Fibroblast of the aortic adventitia (primary cell): ENCODE data around the gene CDH5. TPM values are rescaled to one million over a fixed set of nuclear protein-coding genes. Genes with fewer than 3 reads are reported as not detected.
A peak's percentile ranks its signal among the peaks of the same experiment; 100 is the strongest.

ENCODE experiments used
- DNase-seq: peaks from one replicate; pipeline ENCODE4 v3.0.0-alpha.2; 2010; ENCODE audit warnings: low read depth
- H3K4me3 ChIP-seq: 2 replicates; pipeline ENCODE4 v1.5.1; 2011; ENCODE audit warnings: low read depth, mild to moderate bottlenecking, control low read depth, low read length, moderate library complexity
- total RNA-seq: library from RNA; depleted of rRNA; stranded (reverse); fragments of >200 nt; gene quantifications from 2 replicates; pipeline ENCODE4 v1.2.3, GENCODE V29; 2012; ENCODE audit warnings: low replicate concordance
- TF ChIP-seq, protein P1 (sequence below): IDR thresholded peaks from 2 replicates; pipeline ENCODE4 v1.5.1; 2011; ENCODE audit warnings: mild to moderate bottlenecking, low read length, control low read depth, inconsistent platforms; ENCODE audit not compliant: insufficient read depth

The CDH5 gene
- total RNA-seq, 1 donor = 2.9 TPM

GRCh38 chr16:66365651-66366050, 840 bp upstream of the CDH5 start:
- TF ChIP-seq, protein P1, sequence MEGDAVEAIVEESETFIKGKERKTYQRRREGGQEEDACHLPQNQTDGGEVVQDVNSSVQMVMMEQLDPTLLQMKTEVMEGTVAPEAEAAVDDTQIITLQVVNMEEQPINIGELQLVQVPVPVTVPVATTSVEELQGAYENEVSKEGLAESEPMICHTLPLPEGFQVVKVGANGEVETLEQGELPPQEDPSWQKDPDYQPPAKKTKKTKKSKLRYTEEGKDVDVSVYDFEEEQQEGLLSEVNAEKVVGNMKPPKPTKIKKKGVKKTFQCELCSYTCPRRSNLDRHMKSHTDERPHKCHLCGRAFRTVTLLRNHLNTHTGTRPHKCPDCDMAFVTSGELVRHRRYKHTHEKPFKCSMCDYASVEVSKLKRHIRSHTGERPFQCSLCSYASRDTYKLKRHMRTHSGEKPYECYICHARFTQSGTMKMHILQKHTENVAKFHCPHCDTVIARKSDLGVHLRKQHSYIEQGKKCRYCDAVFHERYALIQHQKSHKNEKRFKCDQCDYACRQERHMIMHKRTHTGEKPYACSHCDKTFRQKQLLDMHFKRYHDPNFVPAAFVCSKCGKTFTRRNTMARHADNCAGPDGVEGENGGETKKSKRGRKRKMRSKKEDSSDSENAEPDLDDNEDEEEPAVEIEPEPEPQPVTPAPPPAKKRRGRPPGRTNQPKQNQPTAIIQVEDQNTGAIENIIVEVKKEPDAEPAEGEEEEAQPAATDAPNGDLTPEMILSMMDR = no peak
- peak; percentile 92 for DNase-seq
- H3K4me3 ChIP-seq = no peak overlapping the region

DNA sequence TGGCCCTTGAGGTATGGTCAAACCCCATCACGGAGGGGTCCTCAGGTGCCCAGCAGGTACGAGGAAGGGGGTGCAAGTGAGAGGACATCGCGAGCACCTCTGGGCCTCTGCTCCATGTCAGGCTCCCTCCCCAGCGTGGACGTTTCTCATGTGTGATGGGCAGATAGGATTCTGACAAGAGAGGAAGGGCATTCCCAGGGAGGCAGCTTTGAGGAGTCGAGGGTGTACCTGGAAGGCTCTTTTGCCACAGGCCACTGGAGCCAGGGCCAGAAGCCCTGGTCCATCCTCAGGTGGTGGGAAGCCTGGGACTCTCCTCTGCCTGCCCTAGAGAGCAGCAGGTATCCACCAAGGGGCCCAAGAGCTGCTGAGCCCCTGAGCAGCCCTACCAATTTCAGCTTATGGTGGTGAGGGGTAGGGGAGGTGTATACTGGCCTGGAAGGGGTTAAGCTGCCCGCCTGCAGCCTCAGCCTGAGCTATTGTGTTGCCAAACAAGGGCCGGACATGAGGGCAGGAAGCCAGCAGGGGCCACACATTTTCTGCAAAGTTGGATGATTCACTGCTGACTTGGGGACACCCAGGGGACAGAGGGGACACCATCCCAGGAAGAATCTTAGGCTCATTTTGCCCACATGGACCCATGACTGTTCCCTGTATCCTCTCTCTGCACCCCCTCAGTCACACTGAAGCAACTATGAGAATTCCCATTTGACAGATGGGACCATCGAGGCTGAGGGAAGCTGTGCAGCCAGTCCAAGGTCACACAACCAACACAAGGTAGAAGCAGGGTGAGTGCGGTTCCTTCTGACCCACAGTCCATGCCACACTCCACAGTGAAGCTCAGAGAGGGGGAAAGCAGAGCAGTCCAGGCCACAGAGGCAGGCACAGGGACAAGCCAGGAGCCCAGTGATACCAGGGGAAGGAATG, 1.7 kb downstream of the CDH5 start:
- TF ChIP-seq, protein P1 = no peak
- peak overlapping the region; percentile 9 for H3K4me3 ChIP-seq
- no peak for DNase-seq

- TF ChIP-seq, protein P1 = no peak
- H3K4me3 ChIP-seq = no peak overlapping the region
- DNase-seq = no peak
These were observed 2.6 kb downstream of the CDH5 start for GRCh38 chr16:66369055-66369592.

DNA sequence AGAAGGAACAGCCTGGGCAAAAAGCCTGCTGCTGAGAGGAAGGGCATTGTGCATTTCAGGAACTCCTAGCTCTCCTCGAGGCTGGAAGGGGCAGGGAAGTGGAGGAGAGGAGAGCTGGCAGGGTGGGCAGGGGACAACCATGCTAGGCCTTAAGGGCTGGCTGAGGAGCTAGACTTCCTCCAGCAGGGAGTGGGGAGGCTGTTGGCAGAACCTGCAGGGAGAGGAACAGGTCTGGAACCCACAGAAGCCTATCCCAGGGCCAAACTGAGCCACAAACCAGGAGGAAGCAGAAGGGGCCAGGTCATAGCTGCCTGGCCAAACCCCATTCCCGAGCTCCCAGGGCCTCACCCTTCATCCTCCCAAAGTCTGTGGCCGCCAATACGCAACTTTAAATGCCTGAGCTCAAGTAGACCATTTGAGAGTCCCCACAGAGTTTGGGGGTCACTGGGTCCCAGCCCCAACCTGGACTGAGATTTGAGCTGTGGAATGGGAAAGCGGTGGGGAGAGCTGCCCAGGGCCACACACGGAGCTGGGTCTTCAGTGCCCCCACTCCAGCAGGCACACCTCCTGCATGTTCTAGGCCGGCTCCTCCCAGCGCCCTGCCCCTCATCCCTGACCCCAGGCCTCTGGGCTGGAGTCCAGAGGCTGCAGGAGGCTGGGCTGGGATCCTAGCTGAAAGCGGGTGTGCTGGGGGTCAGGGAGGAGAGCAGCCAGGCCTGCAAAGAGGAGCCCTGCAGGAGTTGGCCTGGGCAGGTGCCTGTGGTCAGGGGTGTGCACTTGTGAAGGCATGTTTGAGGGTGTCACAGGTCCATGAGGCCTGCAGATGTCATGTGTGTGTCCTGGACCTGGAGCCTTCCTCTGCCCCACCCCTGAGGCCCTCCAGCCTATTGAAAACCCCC, 4.5 kb downstream of the CDH5 start:
- no peak overlapping the region for H3K4me3 ChIP-seq
- no peak for DNase-seq
- TF ChIP-seq, protein P1 = no peak

GRCh38 chr16:66372078-66372897, 5.8 kb downstream of the CDH5 start:
- TF ChIP-seq, protein P1 = no peak
- H3K4me3 ChIP-seq = no peak overlapping the region
- no peak for DNase-seq

DNA sequence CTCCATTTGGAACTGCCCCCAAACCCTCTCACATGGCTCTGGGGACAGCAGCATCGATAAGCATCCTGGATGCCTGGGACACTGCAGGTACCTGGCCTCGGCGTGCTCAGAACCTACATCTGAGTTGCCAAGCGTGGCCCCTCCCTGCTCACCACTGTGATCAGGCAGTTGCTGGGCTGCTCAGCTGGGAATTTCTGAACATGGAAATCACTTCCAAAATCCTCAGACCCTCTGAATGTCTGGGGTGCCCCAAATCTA, 6.3 kb downstream of the CDH5 start:
- TF ChIP-seq, protein P1 = no peak
- DNase-seq = no peak
- H3K4me3 ChIP-seq = no peak overlapping the region
